Measurements from ENCODE around the gene TEX11. TPM values are rescaled to one million over a fixed set of nuclear protein-coding genes. Genes with fewer than 3 reads are reported as not detected.
"Not testable (repeated sequence)": the region's sequence is repeated elsewhere in the genome, so short reads cannot be mapped to it uniquely, and the experiment has no call there.

TEX11 gene
- total RNA-seq (2014; rRNA removed; shearing (Covaris generic)), result not detected in 2 replicates

DNA sequence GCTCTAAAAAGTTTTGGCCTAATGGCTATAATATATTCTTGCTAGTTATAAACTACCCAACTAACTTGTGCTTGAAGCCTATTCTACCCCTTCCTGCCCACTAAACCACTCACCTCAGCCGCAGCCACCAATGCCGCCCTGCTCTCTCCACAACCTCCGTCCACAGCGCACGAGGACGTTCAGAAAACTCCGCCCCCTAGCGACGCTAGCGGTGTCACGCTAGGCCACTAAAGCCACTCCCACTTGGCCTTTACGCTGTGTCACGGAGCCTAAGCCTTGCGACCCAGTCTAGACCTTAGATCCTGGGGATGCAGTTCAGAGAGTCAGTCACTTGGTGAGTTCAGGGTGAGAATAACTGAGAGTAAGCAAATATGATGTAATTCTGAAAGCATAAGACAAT lies at the start of gene TEX11:
Gene TEX11 (minus strand): TSS at position 171 of the 400 bp plus-strand sequence. CDS start 922 bp downstream, outside the sequence.
- no peak for DNase-seq (ENCODE audit: low read depth)

DNA sequence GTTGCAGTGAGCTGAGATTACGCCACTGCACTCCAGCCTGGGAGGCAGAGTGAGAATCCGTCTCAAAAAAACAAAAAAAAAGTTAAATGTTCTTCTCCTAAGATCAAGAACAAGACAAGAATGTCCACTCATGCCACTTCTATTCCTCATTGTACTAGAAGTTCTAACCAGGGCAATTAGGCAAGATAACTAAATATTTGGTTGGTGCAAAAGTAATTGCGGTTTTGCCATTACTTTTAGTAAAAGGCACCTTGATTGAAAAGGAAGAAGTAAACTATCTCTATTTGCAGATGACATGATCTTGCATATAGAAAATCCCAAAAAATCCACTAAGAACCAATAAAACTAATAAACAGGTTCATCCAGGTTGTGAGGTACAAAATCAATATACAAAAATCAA lies 46.4 kb upstream of the TEX11 start:
- DNase-seq (ENCODE audit: low read depth), result no peak

DNA sequence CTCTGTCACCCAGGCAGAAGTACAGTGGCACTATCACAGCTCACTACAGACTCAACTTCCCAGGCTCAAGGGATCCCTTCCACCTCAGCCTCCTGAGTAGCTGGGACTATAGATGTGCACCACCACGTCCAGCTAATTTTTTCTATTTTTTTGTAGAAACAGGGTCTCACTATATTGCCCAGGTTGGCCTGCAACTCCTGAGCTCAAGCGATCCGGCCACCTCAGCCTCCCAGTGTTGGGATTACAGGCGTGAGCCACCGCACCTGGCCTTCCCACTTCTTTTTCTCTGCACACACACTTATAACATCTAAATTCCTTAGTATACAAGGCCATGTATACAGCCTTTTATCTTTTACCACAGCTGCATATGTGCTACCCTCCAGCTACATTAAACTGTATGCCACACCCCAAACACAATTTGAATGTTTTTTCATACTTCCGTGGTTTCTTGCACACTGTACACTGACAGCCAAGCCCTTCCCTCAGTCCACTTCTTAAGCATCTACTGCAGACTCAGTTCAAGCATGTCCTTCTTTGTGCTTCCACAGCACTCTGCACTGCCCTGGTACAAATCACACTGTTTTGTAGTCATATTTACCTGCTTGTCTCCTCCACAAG lies 15.9 kb upstream of the TEX11 start:
- no peak for DNase-seq (ENCODE audit: low read depth)

DNA sequence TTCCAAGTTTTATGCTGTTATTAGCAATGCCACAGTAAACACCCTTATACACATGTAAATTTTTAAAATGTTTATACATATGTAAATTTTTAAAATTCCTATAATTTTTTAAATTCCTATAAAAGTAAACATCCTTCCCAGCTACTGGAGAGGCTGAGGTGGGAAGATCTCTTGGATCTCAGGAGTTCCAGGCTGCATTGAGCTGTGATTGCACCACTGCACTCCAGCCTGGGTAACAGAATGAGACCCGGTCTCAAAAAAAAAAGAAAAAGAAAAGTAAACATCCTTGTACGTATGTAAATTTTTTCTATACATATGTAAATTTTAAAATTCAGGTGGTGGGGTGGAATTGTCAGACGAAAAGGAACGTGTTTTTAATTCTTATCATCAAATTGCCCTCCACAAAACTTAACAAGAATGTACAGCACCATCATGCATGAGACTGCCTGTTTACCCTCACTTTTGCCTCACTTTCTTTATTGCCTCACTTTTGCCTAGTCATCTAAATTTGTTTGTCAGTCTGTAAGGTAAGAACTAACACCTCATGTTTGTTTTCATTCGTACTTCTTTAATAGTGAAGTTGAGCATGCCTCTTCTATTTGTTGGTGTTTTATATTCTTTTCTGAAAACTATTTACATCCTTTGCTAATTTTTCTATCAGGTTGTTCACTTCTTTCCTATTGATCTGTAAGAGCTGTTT lies 14.4 kb upstream of the TEX11 start:
- DNase-seq (ENCODE audit: low read depth), result no peak

DNA sequence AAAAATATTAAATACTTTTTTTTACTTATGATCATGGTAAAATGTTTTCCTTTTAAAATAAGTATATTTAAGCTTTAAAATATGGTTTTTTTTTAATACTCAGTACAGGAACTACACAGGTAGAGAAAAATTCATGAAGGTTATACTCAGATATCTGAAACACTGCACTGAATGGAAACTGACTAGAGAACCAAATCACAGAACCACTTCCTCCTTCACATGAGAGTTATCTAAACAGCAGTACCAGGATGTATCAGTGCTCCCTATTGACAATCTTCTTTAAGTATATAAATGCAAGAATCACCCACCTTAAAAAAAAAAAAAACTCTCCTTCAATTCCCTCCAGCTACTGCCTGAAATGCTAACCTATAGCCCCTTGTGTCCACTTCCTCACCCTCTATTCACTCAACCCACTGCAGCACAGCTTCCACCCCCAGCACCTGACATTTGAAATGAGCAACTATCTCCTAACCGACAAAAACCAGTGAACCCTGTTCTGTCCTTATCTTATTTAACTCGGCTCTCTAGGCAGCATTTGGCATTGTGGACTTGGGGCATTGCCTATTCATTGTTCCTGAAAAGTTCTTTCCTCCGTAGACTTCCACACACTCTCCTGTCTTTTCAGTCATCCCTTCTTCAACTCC lies 13.3 kb upstream of the TEX11 start:
- DNase-seq (ENCODE audit: low read depth), result no peak

DNA sequence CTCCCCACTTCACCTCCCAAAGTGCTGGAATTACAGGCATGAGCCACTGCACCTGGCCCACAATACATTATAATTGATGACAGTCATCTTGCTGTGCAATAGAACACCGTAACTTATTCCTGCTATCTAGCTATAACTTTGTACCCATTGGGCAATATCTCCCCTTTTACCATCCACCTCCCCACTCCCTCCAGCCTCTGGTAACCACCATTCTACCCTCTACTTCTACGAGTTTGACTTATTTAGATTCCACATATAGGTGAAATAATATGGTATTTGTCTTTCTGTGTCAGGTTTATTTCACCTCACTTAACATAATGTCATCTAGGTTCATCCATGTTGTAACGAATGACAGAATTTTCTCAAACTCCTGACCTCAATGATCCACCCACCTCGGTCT lies 8.2 kb upstream of the TEX11 start:
- DNase-seq (ENCODE audit: low read depth), result no peak

DNA sequence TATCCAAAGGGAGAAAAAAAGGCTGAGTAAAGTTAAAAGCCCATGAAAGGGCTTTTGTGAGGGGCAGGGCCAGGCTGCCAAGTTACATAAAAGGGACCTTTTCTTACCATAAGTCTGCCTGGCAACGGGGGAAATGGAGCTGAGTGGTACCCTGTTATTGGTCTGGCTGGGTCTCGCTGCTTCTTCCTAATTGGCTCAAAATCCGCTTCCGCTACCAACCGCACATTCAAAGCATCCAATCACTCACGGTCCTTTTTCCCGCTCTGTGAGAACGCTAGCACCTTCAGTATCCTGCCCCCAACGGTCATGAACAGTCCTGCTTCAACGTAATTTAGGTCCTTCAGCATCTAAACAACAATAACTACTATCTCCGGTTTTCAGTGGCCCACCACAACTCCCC lies 611 bp downstream of the TEX11 start:
- DNase-seq (ENCODE audit: low read depth), result no peak

DNA sequence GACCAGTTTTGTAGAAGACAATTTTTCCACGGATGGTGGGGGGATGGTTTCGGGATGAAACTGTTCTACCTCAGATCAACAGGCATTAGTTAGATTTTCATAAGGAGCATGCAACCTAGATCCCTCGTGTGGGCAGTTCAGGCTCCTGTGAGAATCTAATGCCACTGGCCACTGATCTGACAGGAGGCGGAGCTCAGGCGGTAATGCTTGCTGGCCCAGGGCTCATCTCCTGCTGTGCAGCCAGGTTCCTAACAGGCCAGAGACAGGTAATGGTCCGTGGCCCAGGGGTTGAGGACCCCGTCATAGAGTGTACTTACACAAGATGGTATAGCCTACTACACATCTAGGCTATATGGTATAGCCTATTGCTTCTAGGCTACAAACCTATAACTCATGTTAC lies 7.0 kb downstream of the TEX11 start:
- DNase-seq (ENCODE audit: low read depth), result no peak

DNA sequence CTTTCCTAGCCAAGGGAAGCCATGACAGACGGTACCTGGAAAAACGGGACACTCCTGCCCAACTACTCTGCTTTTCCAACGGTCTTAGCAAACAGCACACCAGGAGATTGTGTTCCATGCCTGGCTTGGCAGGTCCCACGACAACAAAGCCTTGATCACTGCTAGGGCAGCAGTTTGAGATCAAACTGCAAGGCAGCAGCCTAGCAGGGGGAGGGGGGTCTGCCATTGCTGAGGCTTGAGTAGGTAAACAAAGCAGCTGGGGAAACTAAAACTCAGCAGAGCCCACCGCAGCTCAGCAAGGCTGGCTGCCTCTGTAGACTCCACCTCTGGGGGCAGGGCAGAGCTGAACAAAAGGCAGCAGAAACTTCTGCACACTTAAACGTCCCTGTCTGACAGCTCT lies 18.1 kb downstream of the TEX11 start:
- not testable (repeated sequence) for DNase-seq (ENCODE audit: low read depth)

DNA sequence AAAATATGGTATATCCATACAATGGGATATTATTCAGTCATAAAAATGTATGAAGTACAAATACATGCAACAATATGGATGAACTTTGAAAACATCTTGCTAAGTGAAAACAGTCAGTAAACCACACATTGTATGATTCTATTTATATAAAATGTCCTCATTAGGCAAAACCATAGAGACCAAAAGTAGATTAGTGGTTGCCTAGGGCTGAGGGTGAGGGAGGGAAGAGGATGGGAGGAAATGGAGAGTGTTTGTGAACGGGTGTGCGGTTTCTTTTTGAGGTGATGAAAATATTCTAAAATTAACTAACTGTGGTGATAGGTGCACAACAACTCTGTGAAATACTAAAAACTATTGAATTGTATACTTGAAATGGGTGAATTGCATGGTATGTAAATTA lies 29.6 kb downstream of the TEX11 start:
- DNase-seq (ENCODE audit: low read depth), result no peak

DNA sequence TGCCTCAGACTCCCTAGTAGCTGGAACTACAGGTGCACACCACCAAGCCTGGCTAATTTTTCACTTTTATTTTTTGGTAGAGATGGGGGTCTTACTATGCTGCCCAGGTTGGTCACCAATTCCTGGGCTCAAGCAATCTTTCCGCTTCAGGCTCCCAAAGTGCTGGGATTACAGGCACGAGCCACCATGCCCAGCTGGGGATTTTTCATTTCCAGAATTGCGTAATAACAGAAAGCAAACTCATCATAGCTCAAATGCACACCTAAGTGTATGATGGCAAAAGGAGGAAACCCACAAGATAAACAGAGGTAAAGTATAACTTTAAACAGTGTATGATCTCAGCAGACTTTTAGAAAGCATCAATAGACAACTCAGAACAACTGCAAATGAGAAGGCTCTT lies 56.2 kb downstream of the TEX11 start:
- DNase-seq (ENCODE audit: low read depth), result no peak

DNA sequence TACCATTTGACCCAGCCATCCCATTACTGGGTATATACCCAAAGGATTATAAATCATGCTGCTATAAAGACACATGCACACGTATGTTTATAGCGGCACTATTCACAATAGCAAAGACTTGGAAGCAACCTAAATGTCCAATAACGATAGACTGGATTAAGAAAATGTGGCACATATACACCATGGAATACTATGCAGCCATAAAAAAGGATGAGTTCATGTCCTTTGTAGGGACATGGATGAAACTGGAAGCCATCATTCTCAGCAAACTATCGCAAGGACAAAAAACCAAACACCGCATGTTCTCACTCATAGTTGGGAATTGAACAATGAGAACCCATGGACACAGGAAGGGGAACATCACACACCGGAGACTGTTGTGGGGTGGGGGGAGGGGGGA lies 64.4 kb downstream of the TEX11 start:
- DNase-seq (ENCODE audit: low read depth), result not testable (repeated sequence)

DNA sequence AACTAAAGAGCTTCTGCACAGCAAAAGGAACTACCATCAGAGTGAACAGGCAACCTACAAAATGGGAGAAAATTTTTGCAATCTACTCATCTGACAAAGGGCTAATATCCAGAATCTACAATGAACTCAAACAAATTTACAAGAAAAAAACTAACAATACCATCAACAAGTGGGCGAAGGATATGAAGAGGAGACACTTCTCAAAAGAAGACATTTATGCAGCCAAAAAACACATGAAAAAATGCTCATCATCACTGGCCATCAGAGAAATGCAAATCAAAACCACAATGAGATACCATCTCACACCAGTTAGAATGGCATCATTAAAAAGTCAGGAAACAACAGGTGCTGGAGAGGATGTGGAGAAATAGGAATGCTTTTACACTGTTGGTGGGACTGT lies 64.9 kb downstream of the TEX11 start:
- DNase-seq (ENCODE audit: low read depth), result not testable (repeated sequence)

DNA sequence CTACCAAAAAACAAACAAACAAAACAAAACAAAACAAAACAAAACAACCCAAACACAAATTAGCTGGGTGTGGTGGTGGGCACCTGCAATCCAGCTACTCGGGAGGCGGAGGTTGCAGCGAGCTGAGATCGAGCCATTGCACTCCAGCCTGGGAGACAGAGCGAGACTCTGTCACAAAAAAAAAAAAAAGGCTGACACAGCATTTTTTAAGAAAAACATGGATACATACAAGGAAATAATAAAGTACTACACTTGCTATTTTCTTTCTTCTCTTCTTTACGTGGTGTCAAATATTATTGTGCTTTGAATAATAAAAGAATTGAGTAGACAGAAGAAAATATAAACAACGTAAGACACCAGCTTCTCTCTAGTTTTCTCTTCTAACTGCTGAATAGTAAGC lies 73.9 kb downstream of the TEX11 start:
- no peak for DNase-seq (ENCODE audit: low read depth)

DNA sequence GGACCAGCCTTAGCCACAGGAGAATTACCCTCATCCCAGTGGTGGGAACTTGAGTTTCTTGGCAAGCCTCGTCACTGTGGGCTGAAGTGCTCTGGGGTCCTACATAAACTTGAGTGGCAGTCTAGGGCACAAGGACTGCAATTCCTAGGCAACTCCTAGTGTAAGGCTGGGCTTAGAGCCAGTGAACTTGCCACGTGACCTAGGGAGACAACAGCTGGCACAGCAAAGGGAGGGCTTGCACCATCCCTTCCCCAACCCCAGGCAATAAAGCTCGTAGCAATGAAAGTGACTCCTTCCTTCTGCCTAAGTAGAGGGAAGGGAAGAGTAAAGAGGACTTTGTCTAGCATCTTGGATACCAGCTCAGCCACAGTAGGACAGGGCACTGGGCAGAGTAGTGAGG lies 81.8 kb downstream of the TEX11 start:
- DNase-seq (ENCODE audit: low read depth), result no peak

DNA sequence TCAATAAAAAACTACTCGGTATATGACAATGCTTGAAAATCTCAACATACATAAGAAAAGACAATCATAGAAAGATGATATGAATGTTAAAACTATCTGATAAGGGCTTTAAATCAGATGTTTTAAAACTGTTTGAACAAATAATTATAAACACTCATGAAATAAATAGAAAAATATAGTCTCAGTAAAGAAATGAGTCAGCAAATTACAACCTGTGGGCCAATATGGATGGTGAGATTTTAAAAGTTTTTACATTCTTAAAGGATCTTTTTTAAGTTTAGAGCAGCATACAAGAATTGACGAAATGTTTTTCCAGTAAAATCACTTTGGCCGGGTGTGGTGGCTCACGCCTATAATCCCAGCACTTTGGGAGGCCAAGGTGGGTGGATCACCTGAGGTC lies 83.1 kb downstream of the TEX11 start:
- no peak for DNase-seq (ENCODE audit: low read depth)

DNA sequence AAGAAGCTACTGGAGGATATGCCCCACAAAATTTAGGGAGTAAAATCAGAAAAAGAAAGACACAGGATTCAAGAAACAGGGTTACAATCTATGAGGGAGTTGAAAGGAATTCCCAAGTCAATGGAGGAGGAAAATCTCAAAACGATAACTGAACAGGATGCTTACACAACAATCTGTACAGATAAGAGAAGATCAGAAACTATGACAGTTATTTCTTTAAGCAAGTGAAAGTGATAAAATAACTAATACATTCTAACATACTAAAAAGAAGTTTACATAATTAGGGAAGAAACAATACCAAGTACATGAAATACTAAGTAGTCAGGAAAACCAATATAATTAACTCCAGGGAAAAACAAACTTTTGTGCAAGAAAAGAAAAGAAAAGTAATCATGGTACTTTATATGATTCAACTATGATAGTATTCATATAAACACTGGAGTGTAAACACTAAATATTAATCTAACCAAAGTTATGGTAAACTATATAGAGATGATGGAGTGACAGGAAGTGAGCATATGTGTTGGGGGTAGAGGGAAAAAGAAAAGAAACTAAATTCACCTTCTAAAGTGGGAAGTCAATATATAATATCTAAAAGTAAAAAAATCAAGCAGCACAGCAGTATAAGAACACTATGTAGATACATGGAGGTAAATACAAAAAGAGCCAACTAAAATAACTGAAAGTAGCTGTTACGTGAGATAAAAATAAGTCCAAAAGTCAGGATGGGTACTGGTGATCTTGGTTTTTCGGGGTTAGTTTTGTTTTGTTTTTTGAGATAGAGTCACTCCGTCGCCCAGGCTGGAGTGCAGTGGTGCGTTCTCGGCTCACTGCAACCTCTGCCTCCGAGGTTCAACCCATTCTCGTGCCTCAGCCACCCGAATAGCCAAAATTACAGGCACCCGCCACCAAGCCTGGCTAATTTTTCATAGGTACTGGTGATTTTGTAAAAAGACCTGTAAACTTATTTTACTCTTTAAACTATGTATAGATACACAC lies 99.3 kb downstream of the TEX11 start:
- no peak for DNase-seq (ENCODE audit: low read depth)

DNA sequence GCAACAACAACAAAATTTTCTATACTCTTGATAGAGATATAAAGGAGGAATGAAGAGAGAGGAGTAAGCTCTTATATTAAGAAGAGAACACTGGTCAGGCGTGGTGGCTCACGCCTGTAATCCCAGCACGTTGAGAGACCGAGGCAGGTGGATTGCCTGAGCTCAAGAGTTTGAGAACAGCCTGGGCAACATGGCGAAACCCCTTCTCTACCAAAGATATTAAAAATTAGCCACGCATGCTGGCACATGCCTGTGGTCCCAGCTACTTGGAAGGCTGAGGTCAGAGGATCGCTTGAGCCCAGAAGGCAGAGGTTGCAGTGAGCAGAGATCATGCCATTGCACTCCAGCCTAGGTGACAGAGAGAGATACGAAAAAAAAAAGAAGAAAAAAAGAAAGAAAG lies 102.4 kb downstream of the TEX11 start:
- DNase-seq (ENCODE audit: low read depth), result no peak

DNA sequence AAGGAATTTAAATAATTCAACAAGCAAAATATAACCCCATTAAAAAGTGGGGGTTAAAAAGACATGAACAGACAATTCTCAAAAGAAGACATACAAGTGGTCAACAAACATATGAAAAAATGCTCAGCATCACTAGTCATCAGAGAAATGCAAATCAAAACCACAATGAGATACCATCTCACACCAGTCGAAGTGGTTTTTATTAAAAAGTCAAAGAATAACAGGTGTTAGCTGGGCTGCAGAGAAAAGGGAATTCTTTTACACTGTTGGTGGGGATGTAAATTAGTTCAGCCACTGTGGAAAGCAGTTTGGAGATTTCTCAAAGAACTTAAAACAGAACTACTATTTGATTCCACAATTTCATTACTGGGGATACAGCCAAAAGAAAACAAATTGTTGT lies 111.8 kb downstream of the TEX11 start:
- not testable (repeated sequence) for DNase-seq (ENCODE audit: low read depth)

DNA sequence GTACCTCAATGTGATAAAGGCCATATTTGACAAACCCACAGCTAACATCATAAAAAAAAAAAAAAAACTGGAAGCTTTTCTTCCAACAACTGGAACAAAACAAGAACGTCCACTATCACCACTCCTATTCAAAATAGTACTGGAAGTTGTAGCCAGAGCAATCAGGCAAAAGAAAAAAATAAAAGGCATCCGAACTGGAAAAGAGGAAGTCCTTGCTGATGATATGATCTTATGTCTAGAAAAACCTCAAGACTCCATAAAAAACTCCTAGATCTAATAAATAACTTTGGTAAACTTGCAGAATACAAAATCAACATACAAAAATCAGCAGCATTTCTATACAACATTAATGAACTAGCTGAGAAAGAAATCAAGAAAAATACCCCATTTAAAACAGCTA lies 134.3 kb downstream of the TEX11 start:
- DNase-seq (ENCODE audit: low read depth), result no peak

DNA sequence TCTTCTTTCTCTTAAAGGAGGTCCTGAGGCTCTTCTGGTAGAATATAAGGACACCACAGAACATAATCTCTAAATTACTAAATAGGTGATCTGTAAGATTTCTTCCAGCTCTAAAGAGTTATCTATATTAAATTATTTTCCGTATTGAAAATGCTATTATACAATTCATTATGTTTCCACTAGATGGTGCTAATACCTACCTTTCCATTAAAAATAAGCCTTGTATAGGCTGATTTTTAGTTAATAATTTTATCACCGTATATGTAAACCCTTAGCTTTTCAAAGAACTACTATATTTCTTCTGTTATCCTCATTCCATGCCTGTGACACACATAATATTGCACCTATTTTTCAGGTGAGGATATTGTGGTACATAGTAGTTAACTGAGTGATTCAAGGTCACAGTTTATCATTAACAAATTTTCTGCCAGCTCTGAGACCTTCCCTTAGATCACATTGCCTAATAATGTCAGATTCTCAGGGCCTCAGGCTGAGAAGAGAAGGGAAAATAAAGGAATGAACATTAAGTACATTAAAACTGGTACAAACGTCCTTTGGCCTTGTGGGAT lies 138.8 kb downstream of the TEX11 start:
- peak; percentile 6 for DNase-seq (ENCODE audit: low read depth)

DNA sequence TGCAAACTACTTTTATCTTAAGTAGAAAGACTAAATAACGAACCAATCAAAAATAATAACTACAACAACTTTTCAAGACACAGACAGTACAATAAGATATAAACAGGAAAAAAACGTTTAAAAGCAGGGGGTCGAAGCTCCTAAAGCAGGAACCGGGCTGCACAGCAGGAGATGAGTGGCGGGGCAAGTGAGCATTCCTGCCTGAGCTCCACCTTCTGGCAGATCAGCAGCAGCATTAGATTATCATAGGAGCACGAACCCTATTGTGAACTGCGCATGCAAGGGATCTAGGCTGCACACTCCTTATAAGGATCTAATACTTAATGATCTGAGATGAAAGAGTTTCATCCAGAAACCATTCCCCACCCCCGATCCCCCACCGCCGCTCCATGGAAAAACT lies 146.2 kb downstream of the TEX11 start:
- no peak for DNase-seq (ENCODE audit: low read depth)
